Heart left ventricle (tissue), 16 donors: ENCODE measurements around the gene NR1H2. TPM values are rescaled to one million over a fixed set of nuclear protein-coding genes. Genes with fewer than 3 reads are reported as not detected.

ENCODE experiments used
- ATAC-seq, 4 donors: fragments of 200-7000 bp; cut with Tn5 transposase; one replicate each; pipeline ENCODE4 v1.9.1; 2020 to 2022; ENCODE audit warnings: moderate library complexity in 4 of 4, mild to moderate bottlenecking in 3 of 4, moderate number of reproducible peaks in 1 of 4
- DNase-seq, 5 donors: peaks; one replicate each; pipeline ENCODE4 v3.0.0-alpha.2; 2020
- H3K27ac ChIP-seq, 12 donors: fragments of 200-600 bp; sonication (generic) in 4 of 12; one replicate each; pipeline versions ENCODE4 v1.5.0 to v1.8.0; 2016 to 2022; ENCODE audit warnings: mild to moderate bottlenecking in 2 of 12
- H3K27me3 ChIP-seq, 9 donors: fragments of 200-600 bp; sonication (generic) in 2 of 9; one replicate each; pipeline versions ENCODE4 v1.5.1 to v1.8.0; 2016 to 2022; ENCODE audit warnings: mild to moderate bottlenecking in 3 of 9
- H3K36me3 ChIP-seq, 9 donors: fragments of 200-600 bp; sonication (generic) in 2 of 9; one replicate each; pipeline versions ENCODE4 v1.5.0 to v1.8.0; 2018 to 2022; ENCODE audit warnings: mild to moderate bottlenecking in 2 of 9
- H3K4me1 ChIP-seq, 12 donors: fragments of 200-600 bp; sonication (generic) in 4 of 12; one replicate each; pipeline versions ENCODE4 v1.5.0 to v1.8.0; 2016 to 2022; ENCODE audit warnings: mild to moderate bottlenecking in 3 of 12
- H3K4me3 ChIP-seq, 12 donors: fragments of 200-600 bp; sonication (generic) in 4 of 12; one replicate each; pipeline versions ENCODE4 v1.5.0 to v1.8.0; 2017 to 2022; ENCODE audit warnings: mild to moderate bottlenecking in 9 of 12, moderate library complexity in 4 of 12
- H3K9me3 ChIP-seq, 12 donors: fragments of 200-600 bp; sonication (generic) in 4 of 12; one replicate each; pipeline versions ENCODE4 v1.5.0 to v1.8.0; 2016 to 2022; ENCODE audit warnings: mild to moderate bottlenecking in 1 of 12
- CTCF ChIP-seq, 12 donors: fragments of 200-600 bp; sonication (generic) in 4 of 12; IDR thresholded peaks; one replicate each; pipeline versions ENCODE4 v1.5.0 to v1.8.0; 2018 to 2022; ENCODE audit warnings: antibody characterized with exemption in 12 of 12, mild to moderate bottlenecking in 5 of 12
- POLR2A ChIP-seq, 2 donors: fragments of 450-650 bp; IDR thresholded peaks; one replicate each; pipeline ENCODE4 v1.6.1; 2017; ENCODE audit warnings: antibody characterized with exemption in 2 of 2, mild to moderate bottlenecking in 2 of 2, moderate library complexity in 2 of 2
- WGBS, 4 donors: extraction: QIAGEN DNeasy Blood & Tissue Kit in 2 of 4; methylation state at CpG; one replicate each; pipeline versions ENCODE4 v1.1.5 to v1.1.7; 2013 to 2018; 5-methylcytosine and 5-hydroxymethylcytosine counted together
- intact Hi-C, 10 donors: fragments of 100-400 bp; cut with DNase I; formaldehyde crosslinking; loops; one replicate each; pipeline versions ENCODE4 v1.11.1 to v1.14.2; 2022
- polyA plus RNA-seq, 2 donors: library from polyadenylated mRNA; stranded (reverse); fragments of 200-250 nt; gene quantifications; one replicate each; pipeline ENCODE4 v1.2.3, GENCODE V29; 2013
- total RNA-seq, 9 donors: library from RNA; depleted of rRNA in 2 of 9; stranded (reverse); fragments of >200 nt in 2 of 9; fragmentation: NEBNext Ultra II Directional in 3 of 9; extraction: Animal tissue kit (Norgen Biotek cat#: 25700) in 3 of 9; gene quantifications; one replicate each; pipeline versions ENCODE4 v1.1.0 to v1.2.4, GENCODE V29; 2016 to 2023
- donor health status: ischemic (EF 13 %, LVEDD 7.1; RV severe dilation, severe dysfunction).
- donor health status: healthy with polysubstance abuse.
- donor health status: DM: no; HTN: yes; CAD: no.
- donor health status: DM: no; HTN: no; CAD: no.
- donor health status: ischemic (EF 25% LVEDD 6.9; RV normal size, moderate dysfunction).
- donor health status: ischemic (EF 25% LVEDD 5.7; RV mildly dilated, moderate dysfunction).
- donor health status: healthy.
- donor health status: DM: yes; HTN: yes; CAD: no.
- donor health status: ischemic (EF 35%, LVEDD 5.7; RV mildly dilated, moderate dysfunction).
- donor health status: nonischemic (EF 11% LVEDD 7.7; RV severe dilation, severe dysfunction).
- donor health status: DM: yes; HTN: yes; CAD: no.
- donor health status: PGD.
- donor health status: ischemic (EF 29% LVEDD 5.4; RV normal size, mild dysfunction).
- donor health status: nonischemic (EF 23%, LVEDD 6.1; RV moderate dilation, normal function).

NR1H2 gene
- total and polyA plus RNA-seq, 11 donors: 66.2 to 162 (median 91.5) TPM

GRCh38 chr19:50361290-50362029, 14.8 kb upstream of the NR1H2 start:
- peaks cover 0 to 13% (median 0%) of the 10 kb centered on the region in 12 donors for H3K4me1 ChIP-seq
- ATAC-seq (no peak), DNase-seq (no peak)
- no peak overlapping the region for H3K4me3 ChIP-seq
- 85 to 95% (median 89%) methylated on average over 7 of the region's 7 CpGs for WGBS, 4 donors
- H3K36me3 ChIP-seq: no peaks in the 10 kb centered on the region
- H3K27me3 ChIP-seq: no peaks in the 10 kb centered on the region
- no peaks in the 10 kb centered on the region for H3K9me3 ChIP-seq
- H3K27ac ChIP-seq: no peak overlapping the region
- TF ChIP-seq POLR2A (IDR thresholded peaks at IDR 0.05) (no peak), CTCF (IDR thresholded peaks at IDR 0.05) (no peak)
- intact Hi-C loops: loop anchor here in 3 of 10 donors (2.0 to 10.0 kb wide), 4 partner anchors 49 to 563 kb away; no protein-coding TSS in a partner anchor

GRCh38 chr19:50362030-50362412, 14.2 kb upstream of the NR1H2 start:
- intact Hi-C loops: loop anchor here in 3 of 10 donors (2.0 to 10.0 kb wide), 4 partner anchors 49 to 563 kb away; no protein-coding TSS in a partner anchor
- peaks cover 0 to 13% (median 0%) of the 10 kb centered on the region in 12 donors for H3K4me1 ChIP-seq
- WGBS, 4 donors: 85 to 93% (median 86%) methylated on average over 7 of the region's 7 CpGs

GRCh38 chr19:50362656-50363424, 13.4 kb upstream of the NR1H2 start:
- Histone ChIP-seq H3K36me3 (no peaks in the 10 kb centered on the region), H3K27me3 (no peaks in the 10 kb centered on the region), H3K9me3 (no peaks in the 10 kb centered on the region), H3K27ac (no peak overlapping the region), H3K4me1 (peaks cover 0 to 10% (median 0%) of the 10 kb centered on the region in 12 donors), H3K4me3 (no peak overlapping the region)
- TF ChIP-seq CTCF (IDR thresholded peaks at IDR 0.05): no peak
- TF ChIP-seq POLR2A (IDR thresholded peaks at IDR 0.05): no peak
- intact Hi-C loops: loop anchor here in 3 of 10 donors (2.0 to 10.0 kb wide), 4 partner anchors 48 to 562 kb away; no protein-coding TSS in a partner anchor
- no peak for DNase-seq
- ATAC-seq: no peak
- 48 to 53% (median 51%) methylated on average over 11 of the region's 11 CpGs for WGBS, 4 donors

More at GRCh38 chr19:50362030-50362412, 14.2 kb upstream of the NR1H2 start:
- DNase-seq (no peak), ATAC-seq (no peak)
- H3K9me3 ChIP-seq: no peaks in the 10 kb centered on the region
- TF ChIP-seq CTCF (IDR thresholded peaks at IDR 0.05) (no peak), POLR2A (IDR thresholded peaks at IDR 0.05) (no peak)
- H3K36me3 ChIP-seq: no peaks in the 10 kb centered on the region
- no peak overlapping the region for H3K4me3 ChIP-seq
- no peak overlapping the region for H3K27ac ChIP-seq
- no peaks in the 10 kb centered on the region for H3K27me3 ChIP-seq
